NCI-H774 (cell line): ENCODE results near the gene PHOX2B.
"Not testable (repeated sequence)": the region's sequence is repeated elsewhere in the genome, so short reads cannot be mapped to it uniquely, and the experiment has no call there.

Source experiments
- DNase-seq: peaks from one replicate; lab custom pipeline; 2025; lab: John Stamatoyannopoulos, UW

PHOX2B gene

DNA sequence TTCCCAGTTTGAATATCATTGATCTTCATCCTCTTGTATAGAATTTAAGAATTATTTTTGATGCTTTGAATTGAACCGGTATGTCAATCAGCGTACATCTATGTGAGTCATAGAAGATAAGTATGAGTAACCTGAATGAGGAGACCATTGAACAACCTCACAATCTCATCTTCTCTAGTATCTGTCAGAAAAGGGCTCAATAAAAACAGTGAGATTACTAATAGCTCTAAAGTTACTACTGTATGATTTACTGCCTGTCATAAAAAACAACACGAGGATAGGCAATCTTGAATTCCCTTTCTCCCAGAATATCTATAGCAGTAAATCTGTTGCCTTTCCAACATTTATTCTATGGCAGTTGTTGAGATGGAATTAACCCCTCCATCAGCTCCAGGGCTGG lies 36.1 kb downstream of the PHOX2B start:
- DNase-seq, result no peak

DNA sequence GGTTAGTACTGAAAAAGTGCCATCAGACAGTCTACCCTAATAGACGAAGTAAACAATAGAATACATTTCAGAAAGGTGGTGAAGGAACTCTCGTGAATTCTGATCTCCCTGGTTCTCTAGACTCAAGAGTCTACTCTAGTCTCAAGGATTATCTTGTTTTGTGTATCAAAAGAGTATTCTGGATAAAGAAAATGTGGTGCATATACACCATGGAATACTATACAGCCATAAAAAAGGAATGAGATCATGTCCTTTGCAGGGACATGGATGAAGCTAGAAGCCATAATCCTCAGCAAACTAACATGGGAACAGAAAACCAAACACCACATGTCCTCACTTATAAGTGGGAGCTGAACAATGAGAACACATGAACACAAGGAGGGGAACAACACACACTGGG lies 36.9 kb downstream of the PHOX2B start:
- not testable (repeated sequence) for DNase-seq

DNA sequence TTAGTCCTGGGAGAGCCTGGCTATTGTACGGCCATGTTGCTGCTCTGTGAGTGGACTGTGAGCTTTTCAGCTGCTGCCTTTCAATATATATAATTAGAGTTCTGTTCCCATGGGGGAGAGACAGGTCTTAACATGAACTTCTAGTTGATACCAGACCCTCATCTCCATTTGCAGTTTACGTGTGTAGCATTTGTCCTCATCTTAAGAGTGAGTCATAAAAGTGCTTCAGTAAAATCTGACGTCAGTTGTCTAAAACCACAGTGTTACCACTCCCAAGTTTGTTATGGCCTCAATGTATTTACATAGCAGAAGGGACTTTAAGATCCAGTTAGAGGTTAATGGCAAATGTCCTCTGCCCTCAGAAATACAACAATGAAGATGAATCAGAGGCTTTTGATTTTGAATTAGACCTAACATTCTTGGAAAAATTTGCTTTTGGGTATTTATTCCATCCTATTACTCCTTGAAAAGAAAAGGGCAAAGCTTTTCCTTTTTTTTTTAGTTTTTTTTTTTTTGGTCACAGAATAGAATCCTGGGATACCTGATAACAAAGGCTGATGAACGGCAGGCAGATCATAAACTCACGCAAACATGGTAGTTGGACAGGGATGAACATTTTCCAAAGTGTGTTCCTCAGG lies 38.6 kb downstream of the PHOX2B start:
- peak; percentile 18 for DNase-seq

DNA sequence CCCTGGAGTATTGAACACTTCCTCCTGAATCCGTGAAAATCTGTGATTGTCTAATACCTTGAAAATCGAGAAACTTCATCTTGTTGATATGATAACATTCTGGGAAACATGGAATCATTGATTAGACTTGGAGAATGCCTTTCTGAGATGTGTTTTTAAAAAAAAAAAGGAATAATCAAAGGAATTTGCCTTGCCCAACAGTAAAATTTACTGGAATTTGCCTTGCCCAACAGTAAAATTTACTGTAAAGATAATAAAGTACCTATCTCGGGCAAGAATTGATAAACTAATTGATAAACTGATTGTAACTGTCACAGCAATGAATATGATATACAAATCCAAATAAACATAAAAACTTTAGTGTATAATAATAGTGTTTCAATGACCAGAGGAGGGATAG lies 44.7 kb downstream of the PHOX2B start:
- DNase-seq, result no peak

DNA sequence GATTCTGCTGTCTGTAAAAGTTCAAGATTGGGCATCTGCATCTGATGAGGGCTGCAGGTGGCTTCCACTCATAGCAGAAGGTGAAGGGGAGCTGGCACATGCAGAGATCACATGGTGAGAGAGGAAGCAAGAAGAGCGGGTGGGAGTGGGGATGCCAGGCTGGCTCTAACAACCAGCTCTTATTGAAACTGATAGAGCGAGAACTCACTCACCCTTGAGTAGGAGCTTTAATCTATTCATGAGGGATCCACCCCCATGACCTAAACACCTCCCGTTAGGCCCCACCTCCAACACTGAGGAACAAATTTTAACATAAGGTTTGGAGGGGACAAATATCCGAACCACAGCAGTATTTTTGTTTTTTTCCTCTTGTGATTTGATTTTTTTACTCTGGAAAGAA lies 45.8 kb downstream of the PHOX2B start:
- DNase-seq, result no peak

DNA sequence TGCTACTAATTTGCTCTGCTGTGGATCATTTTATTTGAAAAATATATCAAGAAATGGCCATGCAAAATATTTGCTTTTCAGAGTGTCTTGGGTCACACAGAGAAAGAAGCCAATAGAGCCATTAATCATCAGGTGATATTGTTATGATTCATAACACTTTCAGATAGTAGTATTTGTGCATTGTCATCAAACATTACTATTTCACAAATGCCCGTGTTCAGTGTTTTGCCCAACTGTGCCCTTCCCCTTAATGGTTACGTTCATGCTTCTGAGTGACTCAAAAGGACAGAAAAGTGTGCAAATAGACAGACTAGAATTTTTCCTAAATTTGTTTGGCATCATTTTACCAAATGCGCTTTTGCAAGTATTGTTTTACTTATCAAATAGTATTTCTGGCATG lies 46.5 kb downstream of the PHOX2B start:
- DNase-seq, result no peak

DNA sequence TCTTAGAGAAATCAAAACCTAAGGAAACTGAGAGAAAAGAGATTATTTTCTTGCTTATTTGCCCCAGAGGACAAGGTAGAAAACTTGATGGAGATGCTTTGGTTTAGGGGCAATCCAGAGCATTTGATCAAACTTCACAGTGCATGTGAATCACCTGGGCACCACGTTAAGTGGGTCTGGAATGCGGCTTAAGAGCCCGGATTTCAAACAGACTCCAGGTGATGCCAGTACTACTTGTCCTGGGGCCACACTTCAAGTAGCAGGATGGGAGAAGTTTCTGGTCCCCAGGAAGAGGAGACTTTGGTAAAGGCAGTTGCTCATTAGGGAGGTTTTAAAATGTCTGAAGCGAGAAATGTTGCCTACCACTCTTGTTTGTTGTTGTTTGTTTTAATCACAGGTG lies 51.8 kb downstream of the PHOX2B start:
- no peak for DNase-seq

DNA sequence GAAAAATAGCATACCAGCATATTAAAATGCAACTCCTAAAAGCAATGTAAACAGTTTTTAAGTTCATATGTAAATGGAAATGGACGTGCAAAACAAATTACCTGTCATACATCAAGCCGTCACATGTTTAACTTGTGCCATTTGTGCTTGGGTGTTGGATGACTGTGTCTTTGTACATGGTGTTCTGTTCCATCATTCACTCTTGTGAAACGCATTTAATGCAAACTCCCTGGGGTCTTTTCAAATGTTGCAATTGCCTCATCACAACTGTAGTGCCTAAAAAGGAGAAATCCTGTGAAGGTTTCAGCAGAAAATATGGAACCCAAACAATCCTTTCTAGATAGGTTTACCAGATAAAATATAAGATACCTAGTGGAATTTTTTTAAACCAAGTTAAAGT lies 52.4 kb downstream of the PHOX2B start:
- no peak for DNase-seq
